Measurements from ENCODE around the gene CYB5R2. TPM values are rescaled to one million over a fixed set of nuclear protein-coding genes. Genes with fewer than 3 reads are reported as not detected.

CYB5R2 gene
- total RNA-seq, 2 donors from 2014 or later = 14.1 to 52.5 TPM

DNA sequence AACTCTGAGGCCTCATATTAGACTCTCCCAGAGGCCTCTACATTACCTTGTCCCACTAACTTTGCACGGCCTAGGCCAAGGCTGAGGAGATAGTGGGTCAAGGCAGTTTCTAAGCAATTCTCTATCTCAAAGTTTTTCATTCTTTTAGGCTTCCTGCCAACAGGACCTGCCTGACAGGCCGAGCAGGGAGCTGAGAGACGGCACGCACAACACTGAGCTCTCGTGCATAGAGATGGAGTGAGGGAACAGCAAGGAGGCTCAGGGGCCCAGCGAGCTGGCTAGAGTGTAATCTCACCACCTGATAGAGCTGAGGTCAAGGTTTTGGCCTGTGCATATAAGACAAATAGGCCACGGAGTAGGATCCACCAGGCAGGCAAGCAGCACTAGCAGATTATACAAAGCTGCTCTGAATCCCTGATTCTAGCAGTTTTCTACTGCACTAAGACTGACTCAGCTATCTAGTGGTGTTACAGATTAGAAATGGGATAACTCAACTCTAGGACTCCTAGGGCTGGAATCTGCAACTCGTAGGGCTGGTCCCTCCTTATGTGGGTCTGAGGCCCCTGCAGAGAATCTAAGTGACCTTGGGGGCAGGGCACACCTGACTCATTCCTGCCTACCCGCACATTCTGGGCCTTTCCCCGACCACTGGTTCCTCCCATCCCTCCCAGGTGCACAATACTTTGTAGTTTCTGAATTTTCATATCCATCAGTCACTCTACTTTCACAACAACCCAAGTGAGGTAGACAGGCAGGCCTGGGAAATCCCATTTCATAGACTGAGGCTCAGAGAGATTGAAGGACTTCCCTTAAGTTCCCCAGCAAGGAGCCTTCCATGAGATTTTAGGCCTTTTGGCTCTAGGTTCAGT, 1.7 kb downstream of the CYB5R2 start:
- WGBS = 53% methylated on average over 10 of the region's 10 CpGs
- Histone ChIP-seq H3K36me3 (no peaks in the 10 kb centered on the region), H3K4me3 (no peak overlapping the region), H3K27ac (no peak overlapping the region), H3K27me3 (replicated peaks; ENCODE audit: insufficient read depth) (no peaks in the 10 kb centered on the region), H3K9me3 (no peaks in the 10 kb centered on the region), H3K4me1 (replicated peaks) (peaks cover 3% of the 10 kb centered on the region)
- peak; percentile 65 for DNase-seq (ENCODE audit: low spot score)
- peak; percentile 65 for TF ChIP-seq POLR2AphosphoS5 (IDR thresholded peaks at IDR 0.05)
- no peak for TF ChIP-seq POLR2A (IDR thresholded peaks at IDR 0.05)
- intact Hi-C loops (cut with DNase I) = no loop called here

DNA sequence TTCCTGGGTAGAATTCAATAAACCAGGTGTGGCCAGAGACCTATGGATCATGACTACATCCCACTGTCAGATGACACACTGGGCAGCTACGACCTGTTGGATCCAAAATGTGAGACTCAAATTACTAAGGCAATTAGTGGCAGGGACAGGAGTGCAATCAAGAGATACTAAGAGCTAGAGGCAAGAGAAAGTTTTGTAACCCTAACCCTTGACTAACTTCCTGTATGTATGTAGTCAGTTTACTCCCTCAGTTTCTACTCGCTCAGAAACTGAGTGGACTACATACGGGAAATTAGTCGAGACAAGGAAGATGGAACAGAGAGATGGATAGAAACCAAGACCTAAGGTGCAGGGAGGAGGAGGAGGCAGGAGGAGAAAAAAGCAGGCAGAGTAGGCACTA, 2.7 kb downstream of the CYB5R2 start:
- H3K27ac ChIP-seq = no peak overlapping the region
- WGBS = 67% methylated on average over 4 of the region's 4 CpGs
- no peaks in the 10 kb centered on the region for H3K9me3 ChIP-seq

GRCh38 chr11:7668911-7669310, 4.4 kb downstream of the CYB5R2 start:
- H3K4me3 ChIP-seq = no peak overlapping the region
- no peak for TF ChIP-seq POLR2A (IDR thresholded peaks at IDR 0.05)
- TF ChIP-seq, protein P1, sequence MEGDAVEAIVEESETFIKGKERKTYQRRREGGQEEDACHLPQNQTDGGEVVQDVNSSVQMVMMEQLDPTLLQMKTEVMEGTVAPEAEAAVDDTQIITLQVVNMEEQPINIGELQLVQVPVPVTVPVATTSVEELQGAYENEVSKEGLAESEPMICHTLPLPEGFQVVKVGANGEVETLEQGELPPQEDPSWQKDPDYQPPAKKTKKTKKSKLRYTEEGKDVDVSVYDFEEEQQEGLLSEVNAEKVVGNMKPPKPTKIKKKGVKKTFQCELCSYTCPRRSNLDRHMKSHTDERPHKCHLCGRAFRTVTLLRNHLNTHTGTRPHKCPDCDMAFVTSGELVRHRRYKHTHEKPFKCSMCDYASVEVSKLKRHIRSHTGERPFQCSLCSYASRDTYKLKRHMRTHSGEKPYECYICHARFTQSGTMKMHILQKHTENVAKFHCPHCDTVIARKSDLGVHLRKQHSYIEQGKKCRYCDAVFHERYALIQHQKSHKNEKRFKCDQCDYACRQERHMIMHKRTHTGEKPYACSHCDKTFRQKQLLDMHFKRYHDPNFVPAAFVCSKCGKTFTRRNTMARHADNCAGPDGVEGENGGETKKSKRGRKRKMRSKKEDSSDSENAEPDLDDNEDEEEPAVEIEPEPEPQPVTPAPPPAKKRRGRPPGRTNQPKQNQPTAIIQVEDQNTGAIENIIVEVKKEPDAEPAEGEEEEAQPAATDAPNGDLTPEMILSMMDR (IDR thresholded peaks at IDR 0.05) = no peak
- TF ChIP-seq POLR2AphosphoS5 (IDR thresholded peaks at IDR 0.05) = no peak
- no peak for DNase-seq (ENCODE audit: low spot score)
- no peaks in the 10 kb centered on the region for H3K9me3 ChIP-seq
- peaks cover 3% of the 10 kb centered on the region for H3K4me1 ChIP-seq (replicated peaks)
- no peak overlapping the region for H3K27ac ChIP-seq
- H3K36me3 ChIP-seq = no peaks in the 10 kb centered on the region
- intact Hi-C loops (cut with DNase I) = loop anchor here (5.0 kb wide), 1 partner anchor 157 kb away; the partner anchor contains the start of gene PPFIBP2
- WGBS = 66% methylated on average over 5 of the region's 5 CpGs
- H3K27me3 ChIP-seq (replicated peaks; ENCODE audit: insufficient read depth) = no peaks in the 10 kb centered on the region

More for the DNA sequence above, 2.7 kb downstream of the CYB5R2 start:
- Histone ChIP-seq H3K36me3 (no peaks in the 10 kb centered on the region), H3K4me1 (replicated peaks) (peaks cover 3% of the 10 kb centered on the region), H3K4me3 (no peak overlapping the region), H3K27me3 (replicated peaks; ENCODE audit: insufficient read depth) (no peaks in the 10 kb centered on the region)
- no peak for DNase-seq (ENCODE audit: low spot score)
- TF ChIP-seq POLR2A (IDR thresholded peaks at IDR 0.05) (no peak), POLR2AphosphoS5 (IDR thresholded peaks at IDR 0.05) (no peak)
- TF ChIP-seq, protein P1 (IDR thresholded peaks at IDR 0.05) = no peak
- intact Hi-C loops (cut with DNase I) = no loop called here

DNA sequence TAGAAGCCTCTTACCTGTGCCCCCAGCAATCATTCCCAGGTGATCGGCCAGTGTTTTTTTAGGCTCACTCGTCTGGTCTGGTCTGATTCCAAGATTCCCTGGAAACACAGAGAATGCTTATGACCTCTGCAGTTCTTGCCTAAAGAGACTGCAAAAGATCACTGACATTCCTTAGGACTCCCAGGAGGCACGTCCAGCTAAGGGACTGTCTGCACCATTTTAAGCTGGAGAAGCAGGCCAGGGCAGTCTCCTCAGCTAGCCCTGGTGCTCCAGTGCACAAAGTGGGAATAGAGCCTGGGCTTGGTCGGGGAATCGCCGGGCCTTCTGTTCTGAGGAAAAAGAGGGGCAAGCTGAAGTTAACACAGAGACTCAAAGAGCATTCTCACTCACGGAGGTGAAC, 4.8 kb downstream of the CYB5R2 start:
- Histone ChIP-seq H3K27ac (no peak overlapping the region), H3K4me1 (replicated peaks) (peaks cover 3% of the 10 kb centered on the region)
- intact Hi-C loops (cut with DNase I) = loop anchor here (5.0 kb wide), 1 partner anchor 156 kb away; the partner anchor contains the start of gene PPFIBP2

DNA sequence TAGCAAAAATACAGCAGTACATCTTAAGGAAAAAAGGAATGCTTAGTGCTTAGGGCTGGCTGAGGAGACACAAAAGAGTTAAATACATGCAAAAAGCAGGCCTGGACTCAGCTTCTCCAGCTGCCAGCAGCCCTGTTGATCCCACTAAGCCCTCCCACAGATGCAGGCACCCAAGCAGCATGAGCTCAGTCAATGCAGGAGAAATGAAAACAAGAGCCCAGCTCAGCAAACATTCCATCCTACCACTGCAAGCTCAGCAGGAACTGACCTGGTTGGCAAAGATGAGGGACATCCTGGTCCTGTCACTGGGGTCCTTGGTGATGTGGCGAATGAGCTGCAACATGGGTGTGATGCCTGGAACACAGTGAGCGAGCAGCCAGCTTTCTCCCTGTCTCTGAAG, 5.8 kb downstream of the CYB5R2 start:
- TF ChIP-seq POLR2A (IDR thresholded peaks at IDR 0.05) (no peak), POLR2AphosphoS5 (IDR thresholded peaks at IDR 0.05) (no peak)
- TF ChIP-seq, protein P1 (IDR thresholded peaks at IDR 0.05) = no peak
- H3K27ac ChIP-seq = no peak overlapping the region
- H3K36me3 ChIP-seq = no peaks in the 10 kb centered on the region
- H3K9me3 ChIP-seq = no peaks in the 10 kb centered on the region
- H3K4me1 ChIP-seq (replicated peaks) = peaks cover 3% of the 10 kb centered on the region
- H3K27me3 ChIP-seq (replicated peaks; ENCODE audit: insufficient read depth) = no peaks in the 10 kb centered on the region
- intact Hi-C loops (cut with DNase I) = loop anchor here (5.0 kb wide), 1 partner anchor 155 kb away; the partner anchor contains the start of gene PPFIBP2
- DNase-seq (ENCODE audit: low spot score) = no peak
- 88% methylated on average over 2 of the region's 2 CpGs for WGBS
- H3K4me3 ChIP-seq = no peak overlapping the region

More for the DNA sequence above, 4.8 kb downstream of the CYB5R2 start:
- DNase-seq (ENCODE audit: low spot score) = no peak
- Histone ChIP-seq H3K4me3 (no peak overlapping the region), H3K36me3 (no peaks in the 10 kb centered on the region), H3K27me3 (replicated peaks; ENCODE audit: insufficient read depth) (no peaks in the 10 kb centered on the region), H3K9me3 (no peaks in the 10 kb centered on the region)
- WGBS = 78% methylated on average over 7 of the region's 7 CpGs
- TF ChIP-seq POLR2AphosphoS5 (IDR thresholded peaks at IDR 0.05) (no peak), POLR2A (IDR thresholded peaks at IDR 0.05) (no peak)
- TF ChIP-seq, protein P1 (IDR thresholded peaks at IDR 0.05) = no peak

Measured in prostate gland (tissue), 2 donors.